Chondrocyte (in vitro differentiated cells): ENCODE measurements around the gene KCNIP2. TPM values are rescaled to one million over a fixed set of nuclear protein-coding genes. Genes with fewer than 3 reads are reported as not detected.

Source experiments
- DNase-seq: peaks from one replicate; pipeline ENCODE4 v3.0.0; 2021; ENCODE audit warnings: mixed read lengths, low spot score
- H3K27ac Mint-ChIP-seq: one replicate; pipeline ENCODE4 v1.8.0; 2021; ENCODE audit warnings: mild to moderate bottlenecking, moderate library complexity, mixed read lengths; ENCODE audit not compliant: unreplicated experiment
- H3K27me3 Mint-ChIP-seq: 2 replicates; pipeline ENCODE4 v1.8.0; 2021; ENCODE audit warnings: low read depth, mixed read lengths
- H3K36me3 Mint-ChIP-seq: 2 replicates; pipeline ENCODE4 v1.8.0; 2021; ENCODE audit warnings: low read depth, mixed read lengths
- H3K4me1 Mint-ChIP-seq: 2 replicates; pipeline ENCODE4 v1.8.0; 2021; ENCODE audit warnings: low read depth, mild to moderate bottlenecking, mixed read lengths
- H3K4me3 Mint-ChIP-seq: one replicate; pipeline ENCODE4 v1.8.0; 2021; ENCODE audit warnings: mild to moderate bottlenecking, moderate library complexity, mixed read lengths; ENCODE audit not compliant: unreplicated experiment
- H3K9me3 Mint-ChIP-seq: 2 replicates; pipeline ENCODE4 v1.8.0; 2021; ENCODE audit warnings: low read depth, mixed read lengths
- CTCF ChIP-seq: fragments of 200-600 bp; sonication (generic); IDR thresholded peaks from 2 replicates; pipeline ENCODE4 v1.5.0; 2021; ENCODE audit warnings: antibody characterized with exemption, mild to moderate bottlenecking, moderate library complexity
- total RNA-seq: library from RNA; stranded (reverse); gene quantifications from 3 replicates; pipeline ENCODE4 v1.2.1, GENCODE V29; 2021

KCNIP2 gene
- total RNA-seq, 1 donor from 2014 or later: 1.9 TPM

GRCh38 chr10:101848894-101849351, 5.3 kb upstream of the KCNIP2 start:
- Mint-ChIP-seq H3K4me3 (no peak overlapping the region), H3K27ac (peak overlapping the region; percentile 33), H3K4me1 (peaks cover 12% of the 10 kb centered on the region), H3K36me3 (peaks cover 12% of the 10 kb centered on the region), H3K27me3 (no peaks in the 10 kb centered on the region), H3K9me3 (no peaks in the 10 kb centered on the region)
- no peak for TF ChIP-seq CTCF
- no peak for DNase-seq

- H3K27me3 Mint-ChIP-seq: no peaks in the 10 kb centered on the region
- TF ChIP-seq CTCF: no peak
- H3K36me3 Mint-ChIP-seq: peaks cover 12% of the 10 kb centered on the region
- H3K27ac Mint-ChIP-seq: no peak overlapping the region
- DNase-seq: no peak
- no peaks in the 10 kb centered on the region for H3K9me3 Mint-ChIP-seq
- H3K4me3 Mint-ChIP-seq: no peak overlapping the region
- H3K4me1 Mint-ChIP-seq: peaks cover 12% of the 10 kb centered on the region
Measured at GRCh38 chr10:101848408-101848807, 4.8 kb upstream of the KCNIP2 start.

- no peak for TF ChIP-seq CTCF
- Mint-ChIP-seq H3K36me3 (peaks cover 12% of the 10 kb centered on the region), H3K4me1 (peaks cover 22% of the 10 kb centered on the region), H3K4me3 (no peak overlapping the region), H3K27ac (no peak overlapping the region), H3K9me3 (no peaks in the 10 kb centered on the region), H3K27me3 (no peaks in the 10 kb centered on the region)
- no peak for DNase-seq
Measured at GRCh38 chr10:101845893-101846292, 2.3 kb upstream of the KCNIP2 start.

DNA sequence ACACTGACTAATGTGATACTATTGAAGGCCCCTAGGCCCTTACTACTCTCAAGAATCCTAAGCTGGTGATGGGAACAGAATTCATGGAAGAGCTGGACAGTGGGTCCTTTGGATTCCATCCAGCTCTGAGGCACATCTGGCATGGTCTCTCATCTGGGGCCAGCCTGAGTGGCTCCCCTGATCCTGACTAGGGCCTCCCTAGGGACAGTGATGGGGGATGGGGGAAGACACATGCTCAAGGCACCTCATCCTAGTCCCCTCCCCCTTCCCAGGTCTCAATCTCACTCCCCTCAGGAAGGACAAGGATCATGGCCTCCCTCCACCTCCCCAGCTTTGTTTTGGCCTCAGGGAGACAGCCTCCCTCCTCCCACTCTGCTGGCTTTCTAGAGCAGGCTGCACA, 1.8 kb downstream of the KCNIP2 start:
- no peak for TF ChIP-seq CTCF
- no peak overlapping the region for H3K27ac Mint-ChIP-seq
- DNase-seq: no peak
- peaks cover 7% of the 10 kb centered on the region for H3K36me3 Mint-ChIP-seq
- H3K27me3 Mint-ChIP-seq: no peaks in the 10 kb centered on the region
- H3K9me3 Mint-ChIP-seq: no peaks in the 10 kb centered on the region
- no peak overlapping the region for H3K4me3 Mint-ChIP-seq
- peaks cover 28% of the 10 kb centered on the region for H3K4me1 Mint-ChIP-seq

GRCh38 chr10:101840741-101841453, 2.7 kb downstream of the KCNIP2 start:
- Mint-ChIP-seq H3K4me1 (peaks cover 28% of the 10 kb centered on the region), H3K9me3 (no peaks in the 10 kb centered on the region), H3K4me3 (peak overlapping the region; percentile 61), H3K27me3 (no peaks in the 10 kb centered on the region), H3K36me3 (peaks cover 3% of the 10 kb centered on the region), H3K27ac (peak overlapping the region; percentile 14)
- TF ChIP-seq CTCF: peak; percentile 94
- DNase-seq: peak; percentile 89
